IPS DF 4.7 (cell line): ENCODE measurements around the gene IRX5.

Experiments used
- DNase-seq: peaks from one replicate; pipeline ENCODE4 v3.0.0-alpha.2; 2013; ENCODE audit warnings: low spot score; ENCODE audit errors: extremely low read depth

Gene IRX5

GRCh38 chr16:54930869-54931119 is 129 bp downstream of the IRX5 start:
- DNase-seq, result no peak

GRCh38 chr16:54931120-54932014 is 702 bp downstream of the IRX5 start:
- no peak for DNase-seq

GRCh38 chr16:54932021-54932660 is 1.5 kb downstream of the IRX5 start:
- no peak for DNase-seq

GRCh38 chr16:54932737-54933254 is 2.1 kb downstream of the IRX5 start:
- no peak for DNase-seq

GRCh38 chr16:54933281-54934011 is 2.8 kb downstream of the IRX5 start:
- DNase-seq, result no peak

GRCh38 chr16:54934481-54935265 is 4.0 kb downstream of the IRX5 start:
- DNase-seq, result no peak

GRCh38 chr16:54935266-54935968 is 4.8 kb downstream of the IRX5 start:
- DNase-seq, result no peak

GRCh38 chr16:54936201-54936978 is 5.7 kb downstream of the IRX5 start:
- no peak for DNase-seq

- DNase-seq, result no peak
These were observed 6.5 kb downstream of the IRX5 start for GRCh38 chr16:54936979-54937670.

- DNase-seq, result no peak
These were observed 7.1 kb downstream of the IRX5 start for GRCh38 chr16:54937671-54938211.

GRCh38 chr16:54938212-54939028 is 7.8 kb downstream of the IRX5 start:
- no peak for DNase-seq

GRCh38 chr16:54939029-54939346 is 8.3 kb downstream of the IRX5 start:
- DNase-seq, result no peak

- DNase-seq, result no peak
These were observed 9.0 kb downstream of the IRX5 start for GRCh38 chr16:54939510-54940278.

- no peak for DNase-seq
These were observed 9.6 kb downstream of the IRX5 start for GRCh38 chr16:54940279-54940604.

- DNase-seq, result no peak
These were observed 11.8 kb downstream of the IRX5 start for GRCh38 chr16:54942353-54942943.

GRCh38 chr16:54944002-54944401 is 13.3 kb downstream of the IRX5 start:
- DNase-seq, result no peak

- no peak for DNase-seq
These were observed 14.4 kb downstream of the IRX5 start for GRCh38 chr16:54945063-54945462.
